Measurements from ENCODE around the gene KMT5C.

GRCh38 chr19:55340784-55341147 lies 1.1 kb downstream of the KMT5C start:
- TF ChIP-seq GATA2 (IDR thresholded peaks at IDR 0.05; ENCODE audit: low read depth, low read length): no peak
- TF ChIP-seq GATA3 (IDR thresholded peaks at IDR 0.05; ENCODE audit: low read depth, low read length): no peak

All from SH-SY5Y (cell line).